H1 (cell line): ENCODE measurements around the gene MRPL40. TPM values are rescaled to one million over a fixed set of nuclear protein-coding genes. Genes with fewer than 3 reads are reported as not detected.

Experiments
- CHD7 ChIP-seq: fragments of 300-600 bp; sonication (generic); IDR thresholded peaks from 2 replicates; pipeline ENCODE4 v1.7.1; 2012; ENCODE audit warnings: low read length, moderate library complexity, mild to moderate bottlenecking, inconsistent platforms; ENCODE audit not compliant: insufficient replicate concordance
- KDM1A ChIP-seq: fragments of 200-600, 300-600 bp; sonication (generic); IDR thresholded peaks from 2 replicates; pipeline ENCODE4 v1.7.1; 2016; ENCODE audit warnings: mild to moderate bottlenecking, low read length, borderline replicate concordance
- POLR2A ChIP-seq, 2 experiments: IDR thresholded peaks; 1 replicate in 1 of 2; 2 replicates in 1 of 2; pipeline ENCODE4 v1.6.1; 2011; ENCODE audit warnings: low read depth in 2 of 2, low read length in 2 of 2, mild to moderate bottlenecking in 2 of 2; ENCODE audit errors: control extremely low read depth in 1 of 2
- RAD21 ChIP-seq, 2 experiments: IDR thresholded peaks in 1 of 2; conservative IDR thresholded peaks in 1 of 2; 2 replicates each; pipeline ENCODE4 v1.6.1; 2011; ENCODE audit warnings: low read depth in 2 of 2, low read length in 2 of 2, improper control_type of control experiment in 1 of 2, inconsistent platforms in 1 of 2, mild to moderate bottlenecking in 1 of 2, moderate library complexity in 1 of 2
- TAF7 ChIP-seq: optimal IDR thresholded peaks from 2 replicates; pipeline ENCODE3; 2011; ENCODE audit warnings: low read depth, mild to moderate bottlenecking, inconsistent platforms, low read length, moderate library complexity, borderline replicate concordance
- polyA plus RNA-seq, 7 experiments: library from polyadenylated mRNA; depleted of rRNA in 3 of 7; stranded (reverse) in 5 of 7; unstranded in 2 of 7; fragments of >200 nt in 5 of 7; fragments of 200-250 nt in 2 of 7; gene quantifications; 1 replicate in 5 of 7; 2 replicates in 1 of 7; 4 replicates in 1 of 7; pipeline versions ENCODE4 v1.2.1 to v1.2.3, GENCODE V29; 2011 to 2013; ENCODE audit warnings: missing spikeins in 2 of 7, mixed read lengths in 2 of 7
- total RNA-seq: library from RNA; stranded (reverse); fragmentation: NEBNext Ultra II Directional; extraction: Animal tissue kit (Norgen Biotek cat#: 25700); gene quantifications from 2 replicates; pipeline ENCODE4 v1.2.1, GENCODE V29; 2021

MRPL40 gene
- total and polyA plus RNA-seq, 2 of the 8 experiments (the other 6 are each of a cell fraction or from before 2014, with no cell fraction given) = 12.4 to 14.5 TPM

- TF ChIP-seq CHD7 = no peak
- TF ChIP-seq TAF7 = no peak
- no peak for TF ChIP-seq RAD21 (IDR thresholded peaks at IDR 0.05 in 1 of 2, conservative IDR thresholded peaks at IDR 0.05 in 1 of 2; ENCODE audit: low read depth in 2 of 2, low read length in 2 of 2)
- TF ChIP-seq POLR2A (IDR thresholded peaks at IDR 0.05; ENCODE audit: control extremely low read depth in 1 of 2, low read depth in 2 of 2, low read length in 2 of 2) = no peak
- TF ChIP-seq KDM1A = no peak
Observed at GRCh38 chr22:19453718-19454117, 21.4 kb downstream of the MRPL40 start (continued).
